CD4-positive, alpha-beta T cell treated with Interleukin-21 for 1 hour (primary cell): ENCODE results near the gene FOXJ3.
A peak's percentile ranks its signal among the peaks of the same experiment; 100 is the strongest.

Experiments used
- DNase-seq: peaks from one replicate; pipeline ENCODE4 v3.0.0-alpha.2; 2020

The FOXJ3 gene

GRCh38 chr1:42333662-42334239, 1.3 kb downstream of the FOXJ3 start:
- no peak for DNase-seq

DNA sequence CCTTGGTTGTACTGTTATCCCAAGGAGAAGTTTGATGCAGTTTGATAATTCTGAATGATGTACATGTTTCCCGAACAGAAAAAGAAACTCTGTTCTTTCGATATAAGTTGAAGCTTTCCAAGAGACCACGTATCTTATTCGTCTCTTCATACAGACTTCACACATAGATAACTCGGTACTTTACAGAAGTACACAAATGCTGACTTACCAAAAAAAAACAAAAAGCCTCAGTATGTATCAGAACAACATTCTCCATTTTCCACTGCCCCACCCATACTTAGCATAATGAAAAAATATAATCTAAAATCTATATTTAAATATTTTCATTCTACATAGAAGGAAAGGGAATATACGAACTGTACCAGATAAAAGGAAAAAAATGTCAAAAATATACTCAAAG, 2.2 kb downstream of the FOXJ3 start:
- no peak for DNase-seq

GRCh38 chr1:42330215-42330614, 4.8 kb downstream of the FOXJ3 start:
- DNase-seq: no peak

- no peak for DNase-seq
These were observed 6.0 kb downstream of the FOXJ3 start for GRCh38 chr1:42328916-42329496.

GRCh38 chr1:42328047-42328625, 6.9 kb downstream of the FOXJ3 start:
- no peak for DNase-seq

- no peak for DNase-seq
These were observed 10.0 kb downstream of the FOXJ3 start for GRCh38 chr1:42325014-42325402.

DNA sequence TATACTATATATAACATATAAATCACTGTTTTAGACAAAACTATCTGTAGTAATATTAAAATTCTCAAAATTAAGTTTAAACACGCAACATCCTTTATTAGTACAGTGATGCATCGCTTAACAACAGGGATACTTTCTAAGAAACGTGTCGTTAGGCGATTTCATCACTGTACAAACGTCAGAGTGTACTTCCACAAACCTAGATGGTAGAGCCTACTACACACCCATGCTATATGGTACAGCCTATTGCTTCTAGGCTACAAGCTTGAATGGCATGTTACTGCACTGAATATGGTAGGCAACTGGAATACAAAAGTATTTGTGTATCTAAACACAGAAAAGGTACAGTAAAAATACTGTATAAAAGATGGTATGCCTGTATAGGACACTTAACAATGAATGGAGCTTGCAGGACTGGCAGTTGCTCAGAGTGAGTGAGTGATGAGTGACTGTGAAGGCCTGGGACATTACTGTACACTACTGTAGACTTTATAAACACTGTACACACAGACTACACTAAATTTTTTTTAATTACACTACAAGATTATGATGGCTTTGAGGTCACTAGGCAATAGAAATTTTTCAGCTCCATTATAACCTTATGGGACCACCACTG, 10.5 kb downstream of the FOXJ3 start:
- no peak for DNase-seq

- DNase-seq: no peak
These were observed 11.5 kb downstream of the FOXJ3 start for GRCh38 chr1:42323551-42323950.

DNA sequence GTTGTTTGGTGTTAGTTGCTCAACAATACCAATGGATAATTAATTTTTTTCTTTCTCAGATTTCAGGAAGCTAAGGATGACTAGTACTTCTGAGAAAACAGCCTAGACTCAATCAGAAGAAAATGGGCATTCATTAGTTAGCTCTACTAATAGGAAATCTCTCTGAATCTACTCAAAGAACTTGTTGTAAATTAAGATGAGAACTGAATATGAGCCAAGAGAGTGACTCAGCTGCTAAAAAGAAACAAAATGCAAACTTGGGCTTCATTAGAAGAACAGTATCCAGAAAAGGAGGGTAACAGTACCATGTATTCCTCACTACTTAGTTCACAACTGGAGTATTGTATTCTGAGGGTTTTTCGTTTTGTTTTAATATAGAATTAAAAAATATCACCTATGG, 12.5 kb downstream of the FOXJ3 start:
- DNase-seq: no peak

- DNase-seq: no peak
These were observed 13.3 kb downstream of the FOXJ3 start for GRCh38 chr1:42321731-42322130.

DNA sequence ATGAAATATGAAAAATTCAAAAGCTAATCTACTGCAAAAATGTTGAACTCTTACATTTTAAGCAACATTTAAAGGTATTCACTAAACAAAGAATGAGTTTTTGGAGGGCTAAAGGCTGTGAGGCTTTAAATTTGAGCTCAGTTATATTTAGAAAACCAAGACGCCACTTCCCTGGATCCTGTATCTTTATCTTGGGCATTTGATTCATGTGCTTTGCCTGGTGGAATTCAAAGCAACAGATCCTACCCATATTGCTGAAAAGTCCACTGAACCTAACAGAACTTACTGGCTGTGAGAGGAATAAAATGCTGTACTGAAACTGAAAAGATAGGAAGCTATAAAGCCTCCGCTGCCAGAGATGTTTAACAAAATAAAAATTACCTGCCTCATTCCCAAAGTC, 14.3 kb downstream of the FOXJ3 start:
- DNase-seq: no peak

- peak; percentile 53 for DNase-seq
These were observed 15.1 kb downstream of the FOXJ3 start for GRCh38 chr1:42319871-42320484.

DNA sequence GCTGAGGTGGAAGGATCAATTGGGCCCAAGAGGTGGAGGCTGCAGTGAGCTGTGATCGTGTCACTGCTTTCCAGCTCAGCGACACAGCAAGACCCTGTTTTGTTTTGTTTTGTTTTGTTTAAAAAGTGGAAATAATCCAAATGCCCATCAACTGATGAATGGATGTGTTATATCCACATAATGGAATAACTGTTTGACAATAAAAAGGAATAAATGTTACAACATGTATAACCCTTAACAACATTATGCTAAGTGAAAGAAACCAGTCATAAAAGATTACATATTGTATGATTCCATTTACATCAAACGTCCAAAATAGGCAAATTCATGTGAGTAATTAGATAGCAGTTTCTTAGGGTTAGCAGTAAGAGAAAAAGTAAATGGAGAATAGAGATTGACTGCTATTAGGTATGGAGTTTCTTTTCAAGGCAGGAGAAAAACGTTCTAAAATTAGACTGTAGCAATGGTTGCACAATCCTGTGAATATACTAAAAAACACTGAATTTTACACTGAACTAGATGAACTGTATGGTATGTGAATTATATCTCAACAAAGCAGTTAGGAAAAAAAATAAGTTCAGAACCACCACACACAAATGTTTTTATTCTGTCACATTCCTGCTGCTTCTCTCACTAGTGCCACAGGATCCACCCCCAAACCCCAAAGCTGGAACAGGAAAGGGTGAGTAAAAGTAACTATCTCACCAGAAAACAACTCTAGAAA, 15.7 kb downstream of the FOXJ3 start:
- no peak for DNase-seq

- no peak for DNase-seq
These were observed 16.4 kb downstream of the FOXJ3 start for GRCh38 chr1:42318601-42319000.

DNA sequence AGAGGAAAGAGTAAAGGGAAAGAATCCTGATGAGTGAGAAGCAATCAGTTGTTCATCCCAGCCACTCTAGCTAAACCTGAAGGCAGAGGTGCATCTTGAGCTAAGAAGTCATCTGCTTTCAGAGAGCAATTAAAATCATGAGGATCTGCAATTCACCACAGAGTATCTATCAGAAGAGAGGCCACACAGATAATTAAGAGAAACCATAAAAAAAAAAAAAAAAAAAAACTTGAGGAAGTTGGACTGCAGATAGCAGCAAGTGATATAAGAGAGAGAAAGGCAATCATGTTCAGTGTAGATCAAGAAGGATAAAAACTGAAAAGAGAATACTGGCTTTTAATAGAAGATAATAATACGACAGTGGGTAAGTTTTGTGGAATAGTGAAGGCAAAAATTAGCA, 17.7 kb downstream of the FOXJ3 start:
- no peak for DNase-seq

GRCh38 chr1:42316292-42316691, 18.7 kb downstream of the FOXJ3 start:
- no peak for DNase-seq

GRCh38 chr1:42315500-42315899, 19.5 kb downstream of the FOXJ3 start:
- no peak for DNase-seq

GRCh38 chr1:42313970-42314369, 21.1 kb downstream of the FOXJ3 start:
- no peak for DNase-seq

GRCh38 chr1:42312576-42313212, 22.3 kb downstream of the FOXJ3 start:
- no peak for DNase-seq

GRCh38 chr1:42311897-42312296, 23.1 kb downstream of the FOXJ3 start:
- no peak for DNase-seq

- DNase-seq: no peak
These were observed 23.9 kb downstream of the FOXJ3 start for GRCh38 chr1:42311138-42311537.

DNA sequence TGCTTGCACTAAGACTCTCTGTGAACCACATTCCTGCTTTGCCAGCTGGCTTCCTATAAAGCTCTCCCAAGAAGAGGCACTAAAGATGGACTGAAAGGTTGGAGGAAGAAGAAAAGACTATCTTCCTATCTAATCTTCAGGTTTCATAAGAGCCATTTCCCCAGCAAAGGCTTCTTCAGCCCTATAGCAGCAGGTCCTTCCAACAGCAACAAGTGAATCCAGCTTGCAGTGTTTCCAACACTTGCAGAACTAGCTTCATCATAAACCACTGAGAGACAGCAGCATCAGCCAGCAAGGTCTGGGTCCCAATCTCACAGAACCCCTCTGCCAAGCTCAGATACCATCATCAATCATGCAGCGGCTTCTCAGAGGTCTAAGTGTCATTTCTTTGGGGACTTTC, 28.1 kb downstream of the FOXJ3 start:
- no peak for DNase-seq

DNA sequence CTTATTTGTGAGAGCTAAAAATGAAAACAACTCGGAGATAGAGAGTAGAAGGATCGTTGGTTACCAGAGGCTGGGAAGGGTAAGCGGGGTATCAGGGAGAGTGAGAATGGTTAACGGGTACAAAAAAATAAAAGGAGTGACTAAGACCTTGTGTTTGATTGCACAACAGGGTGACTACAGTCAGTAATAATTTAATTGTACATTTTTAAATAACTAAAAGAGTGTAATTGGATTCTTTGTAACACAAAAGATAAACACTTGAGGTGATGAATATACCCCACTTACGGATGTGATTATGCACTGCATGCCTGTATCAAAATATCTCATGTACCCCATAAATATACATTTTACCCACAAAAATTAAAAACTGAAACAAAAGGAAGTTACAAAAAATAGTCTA, 29.4 kb downstream of the FOXJ3 start:
- no peak for DNase-seq
